Measurements from ENCODE around the gene IL17B.
A peak's percentile ranks its signal among the peaks of the same experiment; 100 is the strongest.

The IL17B gene

GRCh38 chr5:149348518-149348917 is 30.6 kb downstream of the IL17B start:
- Histone ChIP-seq H3K27ac (ENCODE audit: low read length) (no peak overlapping the region), H3K4me3 (ENCODE audit: low read depth in 1 of 2, low read length in 2 of 2) (no peak overlapping the region), H3K9me3 (ENCODE audit: control insufficient read depth in 1 of 2, low read length in 2 of 2) (no peaks in the 10 kb centered on the region), H3K27me3 (ENCODE audit: low read depth, low read length) (no peaks in the 10 kb centered on the region), H3K4me1 (ENCODE audit: control insufficient read depth in 1 of 2, insufficient read depth in 2 of 2, low read length in 2 of 2) (peaks cover 0 to 13% of the 10 kb centered on the region in 2 donors), H3K36me3 (ENCODE audit: control insufficient read depth in 1 of 2, insufficient read depth in 2 of 2, low read length in 2 of 2) (peaks cover 41 to 46% of the 10 kb centered on the region in 2 donors)

GRCh38 chr5:149345892-149346222 is 33.2 kb downstream of the IL17B start:
- Histone ChIP-seq H3K4me1 (ENCODE audit: control insufficient read depth in 1 of 2, insufficient read depth in 2 of 2, low read length in 2 of 2) (peaks cover 0 to 13% of the 10 kb centered on the region in 2 donors), H3K9me3 (ENCODE audit: control insufficient read depth in 1 of 2, low read length in 2 of 2) (no peaks in the 10 kb centered on the region), H3K27ac (ENCODE audit: low read length) (peak overlapping the region; percentile 86), H3K4me3 (ENCODE audit: low read depth in 1 of 2, low read length in 2 of 2) (peak overlapping the region; percentile 88 to 97), H3K36me3 (ENCODE audit: control insufficient read depth in 1 of 2, insufficient read depth in 2 of 2, low read length in 2 of 2) (peaks cover 24 to 37% of the 10 kb centered on the region in 2 donors), H3K27me3 (ENCODE audit: low read depth, low read length) (no peaks in the 10 kb centered on the region)

GRCh38 chr5:149345147-149345891 is 33.8 kb downstream of the IL17B start, which contains the start of gene GRPEL2:
TSS of gene GRPEL2 (plus strand) at chr5:149345499. CDS start at chr5:149345540, 41 bp downstream.
- Histone ChIP-seq H3K4me1 (ENCODE audit: control insufficient read depth in 1 of 2, insufficient read depth in 2 of 2, low read length in 2 of 2) (peaks cover 0 to 13% of the 10 kb centered on the region in 2 donors), H3K9me3 (ENCODE audit: control insufficient read depth in 1 of 2, low read length in 2 of 2) (no peaks in the 10 kb centered on the region), H3K4me3 (ENCODE audit: low read depth in 1 of 2, low read length in 2 of 2) (peak within 1 kb of the TSS; percentile 88 to 97), H3K36me3 (ENCODE audit: control insufficient read depth in 1 of 2, insufficient read depth in 2 of 2, low read length in 2 of 2) (peaks cover 19 to 32% of the 10 kb centered on the region in 2 donors), H3K27ac (ENCODE audit: low read length) (peak within 1 kb of the TSS; percentile 86), H3K27me3 (ENCODE audit: low read depth, low read length) (no peaks in the 10 kb centered on the region)

- no peaks in the 10 kb centered on the region for H3K9me3 ChIP-seq (ENCODE audit: control insufficient read depth in 1 of 2, low read length in 2 of 2)
- H3K27me3 ChIP-seq (ENCODE audit: low read depth, low read length): no peaks in the 10 kb centered on the region
- H3K27ac ChIP-seq (ENCODE audit: low read length): no peak overlapping the region
- peaks cover 0 to 13% of the 10 kb centered on the region in 2 donors for H3K4me1 ChIP-seq (ENCODE audit: control insufficient read depth in 1 of 2, insufficient read depth in 2 of 2, low read length in 2 of 2)
- H3K4me3 ChIP-seq (ENCODE audit: low read depth in 1 of 2, low read length in 2 of 2): peak overlapping the region in 1 of 2 donors; percentile 88
- peaks cover 11 to 20% of the 10 kb centered on the region in 2 donors for H3K36me3 ChIP-seq (ENCODE audit: control insufficient read depth in 1 of 2, insufficient read depth in 2 of 2, low read length in 2 of 2)
Observed at GRCh38 chr5:149344151-149344550, 34.9 kb downstream of the IL17B start.

- Histone ChIP-seq H3K36me3 (ENCODE audit: control insufficient read depth in 1 of 2, insufficient read depth in 2 of 2, low read length in 2 of 2) (peaks cover 0 to 5% of the 10 kb centered on the region in 2 donors), H3K4me3 (ENCODE audit: low read depth in 1 of 2, low read length in 2 of 2) (no peak overlapping the region)
Observed at GRCh38 chr5:149341876-149342275, 37.2 kb downstream of the IL17B start.

GRCh38 chr5:149340920-149341319 is 38.2 kb downstream of the IL17B start:
- H3K36me3 ChIP-seq (ENCODE audit: control insufficient read depth in 1 of 2, insufficient read depth in 2 of 2, low read length in 2 of 2): peaks cover 0 to 5% of the 10 kb centered on the region in 2 donors
- H3K9me3 ChIP-seq (ENCODE audit: control insufficient read depth in 1 of 2, low read length in 2 of 2): no peaks in the 10 kb centered on the region
- no peak overlapping the region for H3K4me3 ChIP-seq (ENCODE audit: low read depth in 1 of 2, low read length in 2 of 2)
- H3K27ac ChIP-seq (ENCODE audit: low read length): no peak overlapping the region
- H3K4me1 ChIP-seq (ENCODE audit: control insufficient read depth in 1 of 2, insufficient read depth in 2 of 2, low read length in 2 of 2): peaks cover 0 to 3% of the 10 kb centered on the region in 2 donors
- no peaks in the 10 kb centered on the region for H3K27me3 ChIP-seq (ENCODE audit: low read depth, low read length)

More at GRCh38 chr5:149341876-149342275, 37.2 kb downstream of the IL17B start:
- Histone ChIP-seq H3K27ac (ENCODE audit: low read length) (no peak overlapping the region), H3K27me3 (ENCODE audit: low read depth, low read length) (no peaks in the 10 kb centered on the region), H3K9me3 (ENCODE audit: control insufficient read depth in 1 of 2, low read length in 2 of 2) (no peaks in the 10 kb centered on the region), H3K4me1 (ENCODE audit: control insufficient read depth in 1 of 2, insufficient read depth in 2 of 2, low read length in 2 of 2) (peaks cover 0 to 8% of the 10 kb centered on the region in 2 donors)

- H3K4me3 ChIP-seq (ENCODE audit: low read depth in 1 of 2, low read length in 2 of 2): no peak overlapping the region
- no peak overlapping the region for H3K27ac ChIP-seq (ENCODE audit: low read length)
- H3K27me3 ChIP-seq (ENCODE audit: low read depth, low read length): no peaks in the 10 kb centered on the region
- no peaks in the 10 kb centered on the region for H3K4me1 ChIP-seq (ENCODE audit: control insufficient read depth in 1 of 2, insufficient read depth in 2 of 2, low read length in 2 of 2)
- H3K36me3 ChIP-seq (ENCODE audit: control insufficient read depth in 1 of 2, insufficient read depth in 2 of 2, low read length in 2 of 2): no peaks in the 10 kb centered on the region
- no peaks in the 10 kb centered on the region for H3K9me3 ChIP-seq (ENCODE audit: control insufficient read depth in 1 of 2, low read length in 2 of 2)
Observed at GRCh38 chr5:149338364-149338763, 40.7 kb downstream of the IL17B start.

- Histone ChIP-seq H3K27ac (ENCODE audit: low read length) (no peak overlapping the region), H3K4me1 (ENCODE audit: control insufficient read depth in 1 of 2, insufficient read depth in 2 of 2, low read length in 2 of 2) (no peaks in the 10 kb centered on the region), H3K4me3 (ENCODE audit: low read depth in 1 of 2, low read length in 2 of 2) (no peak overlapping the region), H3K9me3 (ENCODE audit: control insufficient read depth in 1 of 2, low read length in 2 of 2) (no peaks in the 10 kb centered on the region), H3K27me3 (ENCODE audit: low read depth, low read length) (no peaks in the 10 kb centered on the region), H3K36me3 (ENCODE audit: control insufficient read depth in 1 of 2, insufficient read depth in 2 of 2, low read length in 2 of 2) (no peaks in the 10 kb centered on the region)
Observed at GRCh38 chr5:149337736-149338135, 41.4 kb downstream of the IL17B start.

- H3K4me3 ChIP-seq (ENCODE audit: low read depth in 1 of 2, low read length in 2 of 2): no peak overlapping the region
- H3K4me1 ChIP-seq (ENCODE audit: control insufficient read depth in 1 of 2, insufficient read depth in 2 of 2, low read length in 2 of 2): no peaks in the 10 kb centered on the region
- no peaks in the 10 kb centered on the region for H3K36me3 ChIP-seq (ENCODE audit: control insufficient read depth in 1 of 2, insufficient read depth in 2 of 2, low read length in 2 of 2)
- no peak overlapping the region for H3K27ac ChIP-seq (ENCODE audit: low read length)
- H3K27me3 ChIP-seq (ENCODE audit: low read depth, low read length): no peaks in the 10 kb centered on the region
- no peaks in the 10 kb centered on the region for H3K9me3 ChIP-seq (ENCODE audit: control insufficient read depth in 1 of 2, low read length in 2 of 2)
Observed at GRCh38 chr5:149333711-149334443, 45.2 kb downstream of the IL17B start.

- Histone ChIP-seq H3K4me1 (ENCODE audit: control insufficient read depth in 1 of 2, insufficient read depth in 2 of 2, low read length in 2 of 2) (no peaks in the 10 kb centered on the region), H3K4me3 (ENCODE audit: low read depth in 1 of 2, low read length in 2 of 2) (no peak overlapping the region), H3K27me3 (ENCODE audit: low read depth, low read length) (no peaks in the 10 kb centered on the region), H3K27ac (ENCODE audit: low read length) (no peak overlapping the region), H3K36me3 (ENCODE audit: control insufficient read depth in 1 of 2, insufficient read depth in 2 of 2, low read length in 2 of 2) (no peaks in the 10 kb centered on the region), H3K9me3 (ENCODE audit: control insufficient read depth in 1 of 2, low read length in 2 of 2) (no peaks in the 10 kb centered on the region)
Observed at GRCh38 chr5:149328177-149328576, 50.9 kb downstream of the IL17B start.

- Histone ChIP-seq H3K9me3 (ENCODE audit: control insufficient read depth in 1 of 2, low read length in 2 of 2) (no peaks in the 10 kb centered on the region), H3K36me3 (ENCODE audit: control insufficient read depth in 1 of 2, insufficient read depth in 2 of 2, low read length in 2 of 2) (no peaks in the 10 kb centered on the region), H3K27ac (ENCODE audit: low read length) (no peak overlapping the region), H3K4me3 (ENCODE audit: low read depth in 1 of 2, low read length in 2 of 2) (no peak overlapping the region), H3K27me3 (ENCODE audit: low read depth, low read length) (no peaks in the 10 kb centered on the region), H3K4me1 (ENCODE audit: control insufficient read depth in 1 of 2, insufficient read depth in 2 of 2, low read length in 2 of 2) (no peaks in the 10 kb centered on the region)
Observed at GRCh38 chr5:149326611-149327010, 52.5 kb downstream of the IL17B start.
